Measurements from ENCODE around the gene UBN2. TPM values are rescaled to one million over a fixed set of nuclear protein-coding genes. Genes with fewer than 3 reads are reported as not detected.

UBN2 gene
- total RNA-seq, 1 experiment from 2014 or later: 3.8 TPM

DNA sequence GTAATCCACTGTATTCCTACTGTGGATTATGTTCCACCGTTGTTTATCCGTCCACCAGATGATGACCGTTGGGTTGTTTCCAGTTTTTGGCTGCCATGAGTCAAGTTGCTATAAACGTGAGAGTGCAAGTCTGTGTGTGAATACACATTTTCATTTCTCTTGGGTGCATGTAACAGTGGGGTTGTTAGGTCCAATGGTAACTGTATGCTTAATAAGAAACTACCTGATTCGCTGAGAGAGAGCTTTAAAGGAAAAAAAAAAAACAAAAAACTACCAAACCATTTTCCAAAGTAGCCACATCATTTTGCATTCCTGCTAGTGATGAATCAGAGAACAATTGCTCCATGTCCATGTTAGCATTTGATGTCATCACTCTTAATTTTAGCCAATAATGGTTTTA is 15.9 kb downstream of the UBN2 start:
- no peaks in the 10 kb centered on the region for H3K4me1 ChIP-seq (replicated peaks)
- no peak overlapping the region for H3K27ac ChIP-seq
- DNase-seq (ENCODE audit: low read depth in 1 of 2, low spot score in 2 of 2): no peak
- H3K27me3 ChIP-seq (replicated peaks): no peaks in the 10 kb centered on the region
- H3K4me3 ChIP-seq: no peak overlapping the region
- peaks cover 49% of the 10 kb centered on the region for H3K36me3 ChIP-seq
- no peaks in the 10 kb centered on the region for H3K9me3 ChIP-seq (replicated peaks)

DNA sequence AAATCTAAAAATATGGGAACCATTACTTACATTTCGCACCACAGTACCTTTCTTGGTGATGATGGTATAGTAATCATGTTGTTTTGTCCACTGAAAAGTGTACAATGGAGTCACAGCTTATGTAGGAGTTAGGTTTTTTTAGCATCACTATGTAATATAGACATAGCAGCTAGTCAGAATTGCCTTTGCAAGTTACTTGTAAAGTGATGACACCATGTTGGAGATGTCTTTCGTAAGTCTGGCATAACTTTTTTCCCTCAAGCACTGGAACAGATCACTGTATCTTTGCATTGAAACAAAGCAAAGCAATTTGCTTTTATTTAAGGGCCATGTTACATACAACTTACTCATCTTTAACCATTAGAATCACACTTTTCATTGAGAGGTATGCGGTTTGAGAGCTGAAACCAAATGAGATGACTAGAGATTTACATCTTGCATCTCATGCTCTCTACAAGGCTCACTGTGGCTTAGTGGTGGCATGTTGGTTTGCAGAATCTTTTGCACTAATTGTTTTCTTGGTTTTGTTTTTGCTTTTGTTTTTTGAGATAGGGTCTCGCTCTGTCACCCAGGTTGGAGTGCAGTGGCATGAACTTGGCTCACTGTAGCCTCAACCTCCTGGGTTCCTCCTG is 18.3 kb downstream of the UBN2 start:
- H3K9me3 ChIP-seq (replicated peaks): no peaks in the 10 kb centered on the region
- H3K4me1 ChIP-seq (replicated peaks): no peaks in the 10 kb centered on the region
- no peak for DNase-seq (ENCODE audit: low read depth in 1 of 2, low spot score in 2 of 2)
- no peak overlapping the region for H3K4me3 ChIP-seq
- no peaks in the 10 kb centered on the region for H3K27me3 ChIP-seq (replicated peaks)
- H3K36me3 ChIP-seq: peaks cover 50% of the 10 kb centered on the region
- no peak overlapping the region for H3K27ac ChIP-seq

DNA sequence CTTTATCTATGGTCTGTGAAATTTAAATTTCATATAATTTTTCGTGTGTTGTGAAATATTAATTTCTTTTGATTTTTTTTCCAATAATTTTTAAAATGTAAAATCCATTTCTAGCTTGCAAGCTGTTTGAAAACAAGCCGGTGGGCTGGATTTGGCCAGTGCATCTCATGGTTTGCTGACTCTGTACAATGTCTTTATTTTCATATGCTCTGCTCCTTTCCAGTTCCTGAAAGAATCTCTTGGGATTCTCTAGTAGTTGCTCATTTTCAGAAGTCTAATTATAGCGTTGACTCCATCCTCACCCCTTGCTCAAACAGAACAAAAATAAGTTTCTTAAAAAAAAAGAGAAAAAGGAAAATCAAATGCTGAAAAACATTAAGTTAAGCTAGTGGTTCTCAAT is 21.4 kb downstream of the UBN2 start:
- no peak for DNase-seq (ENCODE audit: low read depth in 1 of 2, low spot score in 2 of 2)
- Histone ChIP-seq H3K4me3 (no peak overlapping the region), H3K9me3 (replicated peaks) (no peaks in the 10 kb centered on the region), H3K4me1 (replicated peaks) (no peaks in the 10 kb centered on the region), H3K36me3 (peaks cover 38% of the 10 kb centered on the region), H3K27ac (no peak overlapping the region), H3K27me3 (replicated peaks) (no peaks in the 10 kb centered on the region)

DNA sequence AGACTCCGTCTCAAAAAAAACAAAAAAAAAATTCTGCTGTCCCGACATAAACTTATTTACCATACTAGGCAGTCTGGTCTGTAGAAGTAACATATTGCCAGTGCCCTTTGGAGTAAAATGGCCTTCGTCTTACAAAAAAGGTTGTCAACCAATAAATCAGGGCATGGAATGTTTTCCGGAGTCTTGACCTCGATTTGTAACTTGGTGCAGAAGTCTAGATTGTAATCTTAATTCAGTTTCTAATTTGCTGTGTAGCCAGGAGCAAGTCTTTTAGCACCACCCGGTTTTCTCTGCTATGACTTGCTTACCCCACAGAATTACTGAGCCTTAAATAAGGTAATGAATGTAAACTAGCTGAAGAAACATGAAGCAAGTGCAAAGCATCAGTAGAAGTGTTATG is 23.2 kb downstream of the UBN2 start:
- no peaks in the 10 kb centered on the region for H3K9me3 ChIP-seq (replicated peaks)
- peaks cover 48% of the 10 kb centered on the region for H3K36me3 ChIP-seq
- no peak overlapping the region for H3K27ac ChIP-seq
- no peaks in the 10 kb centered on the region for H3K27me3 ChIP-seq (replicated peaks)
- no peak overlapping the region for H3K4me3 ChIP-seq
- H3K4me1 ChIP-seq (replicated peaks): no peaks in the 10 kb centered on the region
- DNase-seq (ENCODE audit: low read depth in 1 of 2, low spot score in 2 of 2): no peak

DNA sequence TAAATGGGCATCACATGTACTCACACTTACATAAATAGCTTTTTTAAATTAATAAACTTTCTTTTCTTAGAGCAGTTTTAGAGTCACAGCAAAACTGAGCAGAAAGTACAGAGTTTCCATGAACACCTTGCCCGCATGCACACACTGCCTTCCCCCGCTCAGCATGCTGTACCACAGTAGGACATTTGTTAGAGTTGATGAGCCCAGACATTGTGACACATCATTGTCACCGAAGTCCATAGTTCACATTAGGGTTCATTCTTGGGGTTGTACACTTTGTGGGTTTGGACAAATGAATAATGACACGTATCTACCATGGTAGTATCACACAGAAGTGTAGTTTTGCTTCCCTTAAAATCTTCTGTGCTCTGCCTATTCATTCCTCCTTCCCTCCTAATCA is 23.7 kb downstream of the UBN2 start:
- Histone ChIP-seq H3K36me3 (peaks cover 48% of the 10 kb centered on the region), H3K4me3 (no peak overlapping the region), H3K27me3 (replicated peaks) (no peaks in the 10 kb centered on the region), H3K4me1 (replicated peaks) (no peaks in the 10 kb centered on the region), H3K27ac (no peak overlapping the region), H3K9me3 (replicated peaks) (no peaks in the 10 kb centered on the region)
- DNase-seq (ENCODE audit: low read depth in 1 of 2, low spot score in 2 of 2): no peak

DNA sequence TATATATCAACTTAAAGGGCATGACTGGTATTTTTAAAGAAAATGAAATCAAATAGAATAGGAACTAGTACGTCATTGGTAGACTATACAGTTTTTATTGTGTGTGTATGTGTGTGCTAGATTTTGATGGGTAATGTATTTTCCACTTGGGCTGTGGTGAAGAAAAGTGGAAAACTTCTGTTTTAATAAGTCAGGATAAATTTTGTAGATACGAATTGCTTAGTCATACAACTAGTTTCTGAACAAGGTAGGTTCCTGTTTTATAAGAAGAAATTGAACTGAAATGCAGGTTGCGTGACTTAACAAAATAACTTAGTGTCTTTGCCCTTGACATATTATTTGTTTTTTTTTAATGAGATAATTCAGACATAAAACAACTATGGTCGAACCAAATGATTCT is 24.3 kb downstream of the UBN2 start:
- H3K4me1 ChIP-seq (replicated peaks): no peaks in the 10 kb centered on the region

DNA sequence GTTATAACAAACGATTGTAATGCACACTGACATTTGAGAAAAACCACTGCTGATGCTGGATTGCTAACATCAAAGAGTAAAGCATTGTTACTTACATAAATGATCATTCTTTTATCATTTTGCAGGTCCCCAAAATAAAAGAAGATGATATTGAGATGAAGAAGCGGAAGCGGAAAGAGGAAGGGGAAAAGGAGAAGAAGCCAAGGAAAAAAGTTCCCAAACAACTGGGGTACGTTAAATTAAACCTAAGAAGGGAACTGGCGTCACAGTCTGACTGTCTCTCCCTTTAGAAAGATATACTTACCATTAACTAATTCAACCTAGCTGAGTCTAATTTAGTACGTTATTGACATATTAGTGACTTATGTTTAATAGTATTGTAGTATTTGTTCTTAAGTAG is 28.1 kb downstream of the UBN2 start:
- H3K9me3 ChIP-seq (replicated peaks): no peaks in the 10 kb centered on the region
- no peak for DNase-seq (ENCODE audit: low read depth in 1 of 2, low spot score in 2 of 2)

More for the DNA sequence above, 24.3 kb downstream of the UBN2 start:
- Histone ChIP-seq H3K9me3 (replicated peaks) (no peaks in the 10 kb centered on the region), H3K36me3 (peaks cover 48% of the 10 kb centered on the region), H3K27ac (no peak overlapping the region), H3K27me3 (replicated peaks) (no peaks in the 10 kb centered on the region), H3K4me3 (no peak overlapping the region)
- DNase-seq (ENCODE audit: low read depth in 1 of 2, low spot score in 2 of 2): no peak

DNA sequence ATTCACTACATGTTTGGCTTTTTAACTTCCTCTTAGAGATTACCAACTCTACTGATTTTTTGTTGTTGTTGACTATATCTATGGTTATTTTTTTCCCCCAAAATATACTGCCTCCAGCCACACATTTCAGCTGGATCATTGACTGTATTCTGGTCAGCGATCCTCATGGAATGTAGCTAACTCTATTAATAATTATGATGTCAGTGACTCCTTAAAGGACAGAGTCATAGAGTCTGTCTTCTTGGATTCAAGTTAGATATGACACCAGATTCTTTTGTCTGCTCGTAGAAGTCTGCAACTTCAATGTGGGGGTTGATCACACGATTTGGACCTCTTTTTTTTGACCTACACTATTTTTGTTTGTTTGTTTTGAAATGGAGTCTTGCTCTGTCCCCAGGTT is 33.2 kb downstream of the UBN2 start:
- no peak overlapping the region for H3K27ac ChIP-seq
- no peak overlapping the region for H3K4me3 ChIP-seq
- no peaks in the 10 kb centered on the region for H3K27me3 ChIP-seq (replicated peaks)
- H3K4me1 ChIP-seq (replicated peaks): no peaks in the 10 kb centered on the region
- DNase-seq (ENCODE audit: low read depth in 1 of 2, low spot score in 2 of 2): no peak
- peaks cover 41% of the 10 kb centered on the region for H3K36me3 ChIP-seq
- no peaks in the 10 kb centered on the region for H3K9me3 ChIP-seq (replicated peaks)

More for the DNA sequence above, 28.1 kb downstream of the UBN2 start:
- H3K36me3 ChIP-seq: peaks cover 44% of the 10 kb centered on the region
- H3K4me3 ChIP-seq: no peak overlapping the region
- H3K27ac ChIP-seq: no peak overlapping the region
- no peaks in the 10 kb centered on the region for H3K27me3 ChIP-seq (replicated peaks)
- H3K4me1 ChIP-seq (replicated peaks): no peaks in the 10 kb centered on the region

DNA sequence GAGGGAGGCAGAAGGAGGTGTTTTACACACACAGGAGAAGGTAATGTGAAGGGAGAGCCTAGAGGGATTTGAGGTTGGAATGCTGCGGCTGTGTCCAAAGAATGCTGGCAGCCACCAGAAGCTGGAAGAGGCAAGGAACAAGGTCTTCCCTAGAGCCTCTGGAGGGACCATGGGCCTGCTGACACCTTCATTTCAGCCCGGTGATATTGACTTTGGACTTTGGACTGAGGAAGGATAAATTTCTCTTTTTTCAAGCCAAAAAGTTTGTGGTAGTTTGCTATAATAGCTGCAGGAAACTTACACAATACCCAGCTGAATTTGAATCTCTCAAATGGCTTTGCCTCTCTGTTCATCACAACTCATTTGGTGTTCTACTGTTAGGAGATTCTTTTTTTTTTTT is 34.6 kb downstream of the UBN2 start:
- H3K9me3 ChIP-seq (replicated peaks): no peaks in the 10 kb centered on the region
- no peak for DNase-seq (ENCODE audit: low read depth in 1 of 2, low spot score in 2 of 2)
- no peaks in the 10 kb centered on the region for H3K27me3 ChIP-seq (replicated peaks)

DNA sequence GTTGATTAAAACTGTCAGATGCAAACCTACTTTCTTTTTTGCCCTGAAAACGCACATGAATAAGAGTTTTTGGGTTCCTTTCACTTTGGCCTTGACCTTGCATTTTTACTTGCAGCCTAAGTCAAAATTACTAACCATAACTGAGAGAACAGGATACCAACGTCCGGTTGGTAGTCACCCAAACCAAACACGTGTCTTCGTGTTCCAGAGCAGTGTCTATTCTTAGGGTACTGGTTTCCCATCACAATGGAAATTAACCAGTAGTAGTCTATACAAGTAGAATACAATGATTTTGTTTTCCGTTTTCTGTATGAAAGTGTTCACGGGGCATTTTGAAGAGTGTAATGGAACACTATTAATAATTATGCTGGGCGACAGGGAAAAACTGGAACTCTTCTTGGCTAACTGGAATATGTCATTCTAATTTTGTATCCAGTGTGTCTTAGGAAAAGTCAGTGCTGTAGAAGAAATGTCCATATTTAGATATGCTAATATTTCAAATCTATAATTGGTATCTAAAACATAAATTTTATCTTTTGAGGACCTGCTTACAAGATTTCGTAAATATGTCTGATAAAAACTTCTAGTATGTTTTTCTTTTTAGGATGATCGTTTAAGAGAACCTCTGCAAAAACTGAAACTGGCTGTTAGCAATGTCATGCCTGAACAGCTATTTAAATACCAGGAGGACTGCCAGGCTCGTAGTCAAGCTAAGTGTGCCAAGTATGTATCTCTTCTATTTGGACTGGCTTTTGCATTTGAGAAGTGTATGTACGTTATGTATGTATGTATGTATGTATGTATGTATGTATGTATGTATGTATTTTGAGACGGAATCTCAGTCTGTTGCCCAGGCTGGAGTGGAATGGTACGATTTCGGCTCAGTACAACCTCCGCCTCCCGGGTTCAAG is 40.9 kb downstream of the UBN2 start:
- Histone ChIP-seq H3K27me3 (replicated peaks) (no peaks in the 10 kb centered on the region), H3K4me3 (no peak overlapping the region), H3K36me3 (peaks cover 35% of the 10 kb centered on the region), H3K9me3 (replicated peaks) (no peaks in the 10 kb centered on the region), H3K4me1 (replicated peaks) (no peaks in the 10 kb centered on the region), H3K27ac (no peak overlapping the region)
- no peak for DNase-seq (ENCODE audit: low read depth in 1 of 2, low spot score in 2 of 2)

More for the DNA sequence above, 34.6 kb downstream of the UBN2 start:
- H3K4me1 ChIP-seq (replicated peaks): no peaks in the 10 kb centered on the region
- H3K36me3 ChIP-seq: peaks cover 35% of the 10 kb centered on the region
- no peak overlapping the region for H3K27ac ChIP-seq
- no peak overlapping the region for H3K4me3 ChIP-seq

DNA sequence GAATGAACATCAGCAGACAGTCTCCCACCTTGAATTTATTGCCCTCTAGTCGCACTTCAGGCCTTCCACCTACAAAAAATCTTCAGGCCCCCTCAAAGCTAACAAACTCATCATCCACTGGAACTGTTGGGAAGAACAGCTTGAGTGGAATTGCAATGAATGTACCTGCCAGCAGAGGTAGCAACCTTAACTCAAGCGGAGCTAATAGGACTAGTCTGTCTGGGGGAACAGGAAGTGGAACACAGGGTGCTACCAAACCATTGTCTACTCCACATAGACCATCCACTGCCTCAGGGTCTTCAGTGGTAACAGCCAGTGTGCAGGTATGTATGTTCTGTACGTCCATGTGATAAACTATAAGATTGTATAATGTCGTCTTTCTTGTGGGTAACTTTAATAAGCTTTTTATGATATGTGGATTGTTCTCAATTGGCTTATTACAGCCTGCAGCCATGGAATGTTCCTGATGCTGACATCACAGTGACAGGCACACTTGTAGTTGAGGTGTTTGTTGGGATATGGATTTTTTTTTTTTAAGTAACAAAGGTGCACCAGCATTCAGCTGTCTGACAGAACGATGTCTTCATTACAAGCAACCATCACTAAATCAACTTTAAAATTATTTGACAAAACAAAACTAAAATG is 53.3 kb downstream of the UBN2 start:
- no peaks in the 10 kb centered on the region for H3K4me1 ChIP-seq (replicated peaks)
- no peak overlapping the region for H3K4me3 ChIP-seq
- H3K27me3 ChIP-seq (replicated peaks): no peaks in the 10 kb centered on the region
- peaks cover 15% of the 10 kb centered on the region for H3K36me3 ChIP-seq
- no peaks in the 10 kb centered on the region for H3K9me3 ChIP-seq (replicated peaks)
- DNase-seq (ENCODE audit: low read depth in 1 of 2, low spot score in 2 of 2): no peak
- H3K27ac ChIP-seq: no peak overlapping the region

DNA sequence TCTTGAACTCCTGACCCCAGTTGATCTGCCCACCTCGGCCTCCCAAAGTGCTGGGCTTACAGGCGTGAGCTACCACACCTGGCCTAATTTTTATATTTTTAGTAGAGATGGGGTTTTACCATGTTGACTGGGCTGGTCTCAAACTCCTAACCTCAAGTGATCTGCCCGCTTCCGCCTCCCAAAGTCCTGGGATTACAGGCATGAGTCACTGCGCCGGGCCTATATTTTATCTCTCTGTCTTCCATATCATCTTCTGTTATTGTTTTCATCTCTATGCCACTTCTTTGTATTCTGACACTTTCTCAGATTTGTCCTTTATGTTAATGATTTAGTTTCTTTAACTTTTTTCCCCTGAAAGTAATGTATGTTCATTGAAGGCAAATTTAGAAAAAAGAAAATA is 55.1 kb downstream of the UBN2 start:
- H3K4me3 ChIP-seq: no peak overlapping the region
- no peaks in the 10 kb centered on the region for H3K4me1 ChIP-seq (replicated peaks)
- no peaks in the 10 kb centered on the region for H3K9me3 ChIP-seq (replicated peaks)
- H3K27ac ChIP-seq: no peak overlapping the region
- DNase-seq (ENCODE audit: low read depth in 1 of 2, low spot score in 2 of 2): no peak
- no peaks in the 10 kb centered on the region for H3K27me3 ChIP-seq (replicated peaks)
- H3K36me3 ChIP-seq: peaks cover 15% of the 10 kb centered on the region

DNA sequence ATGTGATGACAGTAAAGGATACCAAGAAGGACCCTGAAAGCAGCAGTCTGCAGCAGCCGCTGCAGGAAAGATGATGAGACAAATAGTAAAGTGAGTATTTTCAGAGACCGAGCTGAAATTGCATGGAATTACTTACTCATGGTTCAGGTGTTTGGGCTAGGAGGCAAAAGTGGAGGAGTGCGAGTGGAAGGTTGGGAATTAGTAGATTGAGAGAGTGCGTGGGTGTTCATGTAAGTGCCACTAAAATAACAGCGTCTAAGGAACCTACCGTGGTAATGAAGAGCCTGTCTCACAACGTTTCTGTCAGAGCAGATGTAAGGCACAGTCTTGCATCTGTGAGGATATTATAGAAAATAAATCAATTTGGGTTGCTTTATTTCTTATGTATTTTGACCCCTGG is 61.8 kb downstream of the UBN2 start:
- no peak overlapping the region for H3K27ac ChIP-seq
- H3K4me3 ChIP-seq: no peak overlapping the region
- H3K9me3 ChIP-seq (replicated peaks): no peaks in the 10 kb centered on the region
- H3K27me3 ChIP-seq (replicated peaks): no peaks in the 10 kb centered on the region
- no peak for DNase-seq (ENCODE audit: low read depth in 1 of 2, low spot score in 2 of 2)
- peaks cover 8% of the 10 kb centered on the region for H3K36me3 ChIP-seq
- H3K4me1 ChIP-seq (replicated peaks): no peaks in the 10 kb centered on the region

DNA sequence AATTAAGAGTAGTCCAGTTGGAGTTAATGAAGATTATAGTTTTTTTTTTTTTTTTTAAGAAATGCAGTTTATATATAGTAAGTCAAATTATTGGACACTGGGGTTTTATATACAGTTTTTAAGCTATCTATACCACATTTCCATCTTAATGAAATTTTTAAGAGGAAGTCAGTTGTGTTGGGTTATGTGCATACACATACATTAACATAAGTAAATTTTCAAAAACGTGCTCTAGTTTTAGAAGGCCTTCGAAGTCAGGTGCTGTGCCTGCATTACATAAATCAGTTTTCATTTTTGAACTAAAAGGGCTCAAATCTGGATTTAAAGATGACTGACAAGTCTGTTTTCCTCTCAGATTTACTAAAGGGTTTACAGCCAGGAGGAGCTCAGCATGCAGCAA is 62.5 kb downstream of the UBN2 start:
- Histone ChIP-seq H3K4me3 (no peak overlapping the region), H3K4me1 (replicated peaks) (no peaks in the 10 kb centered on the region), H3K27ac (no peak overlapping the region), H3K36me3 (peaks cover 14% of the 10 kb centered on the region), H3K9me3 (replicated peaks) (no peaks in the 10 kb centered on the region), H3K27me3 (replicated peaks) (no peaks in the 10 kb centered on the region)
- no peak for DNase-seq (ENCODE audit: low read depth in 1 of 2, low spot score in 2 of 2)
